Lung (tissue), 12 donors: ENCODE data around the gene DMWD. TPM values are rescaled to one million over a fixed set of nuclear protein-coding genes. Genes with fewer than 3 reads are reported as not detected.

ENCODE experiments used
- ATAC-seq: fragments of 200-7000 bp; cut with Tn5 transposase; one replicate; pipeline ENCODE4 v1.9.1; 2020; ENCODE audit warnings: moderate number of reproducible peaks; ENCODE audit not compliant: insufficient read depth, low FRiP score
- DNase-seq, 3 donors: peaks; one replicate each; pipeline ENCODE4 v3.0.0-alpha.2; 2013 to 2017
- H3K27ac ChIP-seq, 2 donors: one replicate each; pipeline ENCODE4 v1.5.1; 2013; ENCODE audit warnings: mild to moderate bottlenecking in 2 of 2, moderate library complexity in 2 of 2, control low read depth in 1 of 2, inconsistent platforms in 1 of 2, low read depth in 1 of 2, low read length in 1 of 2
- H3K27me3 ChIP-seq, 3 donors: one replicate each; pipeline ENCODE4 v1.5.1; 2013; ENCODE audit warnings: low read length in 2 of 3; ENCODE audit not compliant: control insufficient read depth in 3 of 3, insufficient read depth in 3 of 3
- H3K36me3 ChIP-seq, 4 donors: one replicate each; pipeline ENCODE4 v1.5.1; 2013; ENCODE audit warnings: low read length in 4 of 4, mild to moderate bottlenecking in 1 of 4, moderate library complexity in 1 of 4; ENCODE audit not compliant: control insufficient read depth in 4 of 4, insufficient read depth in 4 of 4
- H3K4me1 ChIP-seq, 5 donors: one replicate each; pipeline ENCODE4 v1.5.1; 2013; ENCODE audit warnings: low read length in 5 of 5, mild to moderate bottlenecking in 2 of 5, moderate library complexity in 1 of 5; ENCODE audit not compliant: control insufficient read depth in 5 of 5, insufficient read depth in 5 of 5
- H3K4me3 ChIP-seq: one replicate; pipeline ENCODE4 v1.5.1; 2013; ENCODE audit warnings: mild to moderate bottlenecking, control low read depth, moderate library complexity
- H3K9ac ChIP-seq, 2 donors: one replicate each; pipeline ENCODE4 v1.5.1; 2013; ENCODE audit warnings: low read length in 2 of 2, control low read depth in 1 of 2; ENCODE audit not compliant: insufficient read depth in 1 of 2
- H3K9me3 ChIP-seq, 4 donors: one replicate each; pipeline ENCODE4 v1.5.1; 2013; ENCODE audit warnings: low read length in 3 of 4, mild to moderate bottlenecking in 1 of 4, moderate library complexity in 1 of 4; ENCODE audit not compliant: control insufficient read depth in 4 of 4, insufficient read depth in 3 of 4
- WGBS, 2 donors: extraction: QIAGEN DNeasy Blood & Tissue Kit; methylation state at CpG; one replicate each; pipeline ENCODE4 v1.1.7; 2013; 5-methylcytosine and 5-hydroxymethylcytosine counted together
- polyA plus RNA-seq, 2 donors: library from polyadenylated mRNA; stranded (reverse); fragments of 200-250 nt; gene quantifications; one replicate each; pipeline ENCODE4 v1.2.1, GENCODE V29; 2013
- total RNA-seq, 2 donors: library from RNA; depleted of rRNA in 1 of 2; stranded (reverse); fragments of >200 nt in 1 of 2; gene quantifications; one replicate each; pipeline ENCODE4 v1.2.1, GENCODE V29; 2014 to 2021
- TF ChIP-seq, protein P1 (sequence below): IDR thresholded peaks from 2 replicates; pipeline ENCODE4 v1.5.1; 2012; ENCODE audit warnings: mild to moderate bottlenecking; ENCODE audit errors: control extremely low read depth, extremely low read depth
- donor health status: control.
- donor health status: control.
- donor health status: Bipolar disorder and iron deficiency.
- donor health status: healthy.
- donor health status: DM: yes; HTN: yes; CAD: no.

DMWD gene
- total and polyA plus RNA-seq, 4 donors = 21.2 to 58.2 (median 26.9) TPM

DNA sequence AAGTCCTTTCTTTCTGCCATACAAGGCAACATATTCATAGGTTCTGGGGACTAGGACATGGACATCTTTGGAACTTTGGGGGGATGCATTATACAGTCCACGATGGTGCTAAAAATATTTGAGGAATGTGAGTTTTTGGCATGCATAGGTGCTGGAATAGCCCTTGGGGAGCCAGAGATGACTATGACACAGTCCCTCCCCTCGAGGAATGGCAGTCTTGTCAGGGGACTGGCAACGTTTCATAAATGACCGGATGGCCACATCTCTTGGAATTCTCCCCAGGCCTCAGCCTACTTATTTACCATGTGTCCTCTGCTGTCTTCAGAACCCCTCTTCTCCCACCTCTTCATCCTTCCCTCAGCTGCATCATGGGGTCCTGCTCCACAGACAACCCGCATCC is 45.8 kb downstream of the DMWD start:
- Histone ChIP-seq H3K36me3 (no peaks in the 10 kb centered on the region), H3K27ac (no peak overlapping the region)

DNA sequence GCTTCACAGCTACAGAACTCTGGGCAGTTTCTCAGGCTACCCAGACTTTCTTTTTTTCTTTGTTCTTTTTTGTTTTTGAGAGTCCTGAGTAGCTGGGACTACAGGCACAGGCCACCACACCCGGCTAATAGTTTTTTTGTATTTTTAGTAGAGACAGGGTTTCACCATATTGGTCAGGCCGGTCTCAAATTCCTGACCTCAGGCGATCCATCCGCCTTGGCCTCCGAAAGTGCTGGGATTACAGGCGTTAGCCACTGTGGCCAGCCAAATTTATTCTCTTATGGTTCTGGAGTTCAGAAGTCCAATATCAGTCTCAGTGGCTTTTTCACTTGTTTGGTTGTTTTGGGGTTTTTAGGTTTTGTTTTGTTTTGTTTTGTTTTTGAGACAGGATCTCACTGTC is 47.0 kb downstream of the DMWD start:
- WGBS, 2 donors = 90 to 91% methylated on average over 6 of the region's 6 CpGs
- H3K9me3 ChIP-seq = no peaks in the 10 kb centered on the region
- no peak for DNase-seq
- TF ChIP-seq, protein P1, sequence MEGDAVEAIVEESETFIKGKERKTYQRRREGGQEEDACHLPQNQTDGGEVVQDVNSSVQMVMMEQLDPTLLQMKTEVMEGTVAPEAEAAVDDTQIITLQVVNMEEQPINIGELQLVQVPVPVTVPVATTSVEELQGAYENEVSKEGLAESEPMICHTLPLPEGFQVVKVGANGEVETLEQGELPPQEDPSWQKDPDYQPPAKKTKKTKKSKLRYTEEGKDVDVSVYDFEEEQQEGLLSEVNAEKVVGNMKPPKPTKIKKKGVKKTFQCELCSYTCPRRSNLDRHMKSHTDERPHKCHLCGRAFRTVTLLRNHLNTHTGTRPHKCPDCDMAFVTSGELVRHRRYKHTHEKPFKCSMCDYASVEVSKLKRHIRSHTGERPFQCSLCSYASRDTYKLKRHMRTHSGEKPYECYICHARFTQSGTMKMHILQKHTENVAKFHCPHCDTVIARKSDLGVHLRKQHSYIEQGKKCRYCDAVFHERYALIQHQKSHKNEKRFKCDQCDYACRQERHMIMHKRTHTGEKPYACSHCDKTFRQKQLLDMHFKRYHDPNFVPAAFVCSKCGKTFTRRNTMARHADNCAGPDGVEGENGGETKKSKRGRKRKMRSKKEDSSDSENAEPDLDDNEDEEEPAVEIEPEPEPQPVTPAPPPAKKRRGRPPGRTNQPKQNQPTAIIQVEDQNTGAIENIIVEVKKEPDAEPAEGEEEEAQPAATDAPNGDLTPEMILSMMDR = no peak
- H3K4me3 ChIP-seq = no peak overlapping the region
- ATAC-seq = no peak
- no peaks in the 10 kb centered on the region for H3K27me3 ChIP-seq
- no peaks in the 10 kb centered on the region for H3K36me3 ChIP-seq
- no peak overlapping the region for H3K27ac ChIP-seq
- no peaks in the 10 kb centered on the region for H3K4me1 ChIP-seq
- no peak overlapping the region for H3K9ac ChIP-seq

More for the DNA sequence above, 45.8 kb downstream of the DMWD start:
- Histone ChIP-seq H3K27me3 (no peaks in the 10 kb centered on the region), H3K9ac (no peak overlapping the region), H3K4me1 (no peaks in the 10 kb centered on the region), H3K4me3 (no peak overlapping the region), H3K9me3 (no peaks in the 10 kb centered on the region)
- ATAC-seq = no peak
- WGBS, 2 donors = 77 to 84% methylated on average over 5 of the region's 5 CpGs
- TF ChIP-seq, protein P1 = no peak
- no peak for DNase-seq

DNA sequence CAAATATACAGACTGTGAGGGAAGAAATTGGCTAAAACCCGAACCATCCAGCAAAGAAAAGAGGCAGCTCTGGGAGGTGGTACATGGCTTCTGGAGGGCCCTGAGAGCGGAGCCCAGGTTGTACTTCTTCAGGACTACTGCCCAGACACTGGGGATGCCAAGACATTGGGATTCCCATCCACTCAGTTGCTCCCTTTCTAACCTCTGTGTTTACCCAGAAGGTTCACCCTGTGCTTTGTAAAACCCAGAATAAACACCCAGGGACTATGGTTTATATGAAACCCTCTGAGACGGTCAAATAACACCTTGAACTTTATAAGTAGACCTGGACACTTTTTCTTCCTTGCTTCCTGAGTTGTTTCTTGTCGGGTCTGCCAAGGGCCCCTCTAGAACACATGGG is 49.7 kb downstream of the DMWD start:
- Histone ChIP-seq H3K27ac (no peak overlapping the region), H3K4me1 (no peaks in the 10 kb centered on the region), H3K36me3 (no peaks in the 10 kb centered on the region), H3K27me3 (no peaks in the 10 kb centered on the region), H3K4me3 (no peak overlapping the region), H3K9me3 (no peaks in the 10 kb centered on the region), H3K9ac (no peak overlapping the region)
- ATAC-seq = no peak
- WGBS, 2 donors = 69 to 74% methylated on average over 4 of the region's 4 CpGs
- TF ChIP-seq, protein P1 = no peak
- DNase-seq = no peak
